Measurements from ENCODE around the gene FER.
"Not testable (repeated sequence)": the region's sequence is repeated elsewhere in the genome, so short reads cannot be mapped to it uniquely, and the experiment has no call there.

FER gene

GRCh38 chr5:108983461-108984092, 235.9 kb downstream of the FER start:
- Histone ChIP-seq H3K9me3 (ENCODE audit: control insufficient read depth, insufficient read depth, low read depth, low read length) (no peaks in the 10 kb centered on the region), H3K36me3 (ENCODE audit: control insufficient read depth in 2 of 2, insufficient read depth in 1 of 2, low read length in 2 of 2) (no peaks in the 10 kb centered on the region), H3K4me3 (ENCODE audit: low read depth, low read length) (no peak overlapping the region), H3K4me1 (ENCODE audit: control insufficient read depth, insufficient read depth, low read length) (no peaks in the 10 kb centered on the region), H3K27ac (ENCODE audit: extremely low read depth, low read depth, low read length) (no peak overlapping the region)
- TF ChIP-seq ZNF560 (tag by site-specific recombination; IDR thresholded peaks at IDR 0.05; ENCODE audit: borderline replicate concordance) (no peak), ZNF10 (tag by site-specific recombination; IDR thresholded peaks at IDR 0.05) (no peak), ZNF660 (tag by site-specific recombination; IDR thresholded peaks at IDR 0.05) (no peak), ZNF623 (tag by site-specific recombination; IDR thresholded peaks at IDR 0.05) (no peak)
- ChIA-PET CTCF (interaction anchor here (0.6 kb wide), 1 partner anchor 11 kb away, joined by 6 read pairs; no protein-coding TSS in a partner anchor), POLR2A (no interaction called here)

DNA sequence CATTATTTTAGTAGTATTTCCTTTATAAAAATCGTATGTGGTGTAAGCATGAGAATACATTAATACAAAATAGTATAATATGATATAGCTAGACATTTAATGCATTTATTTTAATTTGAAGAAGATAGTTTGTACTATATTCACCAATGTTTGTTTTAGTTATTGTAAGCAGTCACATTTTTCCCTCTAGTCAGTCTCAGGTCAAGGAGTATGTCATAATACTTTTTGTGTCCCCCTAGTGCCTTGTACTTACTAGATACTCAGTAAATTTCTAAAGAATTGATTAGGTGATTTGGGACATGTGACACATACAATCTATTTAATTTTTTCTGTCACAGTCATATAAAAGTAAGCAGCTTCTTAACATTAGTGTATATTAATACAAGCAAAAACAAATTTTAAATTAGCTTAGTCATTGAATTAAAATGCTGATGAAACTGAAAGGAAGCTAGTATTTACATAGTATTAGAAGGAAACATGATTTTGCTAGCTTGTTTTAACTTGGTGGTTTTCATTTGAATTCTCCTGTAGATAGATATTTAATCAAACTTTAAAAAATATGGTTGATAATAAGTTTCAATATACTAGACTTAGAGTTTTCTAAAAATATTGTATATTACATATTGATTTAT, 242.2 kb downstream of the FER start:
- no peak overlapping the region for H3K4me3 ChIP-seq (ENCODE audit: low read depth, low read length)

GRCh38 chr5:108992396-108993085, 244.8 kb downstream of the FER start:
- H3K27ac ChIP-seq (ENCODE audit: extremely low read depth, low read depth, low read length); H3K4me3 ChIP-seq (ENCODE audit: low read depth, low read length); CTCF ChIA-PET; H3K4me1 ChIP-seq (ENCODE audit: control insufficient read depth, insufficient read depth, low read length); H3K9me3 ChIP-seq (ENCODE audit: control insufficient read depth, insufficient read depth, low read depth, low read length); H3K36me3 ChIP-seq (ENCODE audit: control insufficient read depth in 2 of 2, insufficient read depth in 1 of 2, low read length in 2 of 2); POLR2A ChIA-PET: not testable (repeated sequence)

More for the DNA sequence above, 242.2 kb downstream of the FER start:
- Histone ChIP-seq H3K27ac (ENCODE audit: extremely low read depth, low read depth, low read length) (no peak overlapping the region), H3K4me1 (ENCODE audit: control insufficient read depth, insufficient read depth, low read length) (no peaks in the 10 kb centered on the region), H3K9me3 (ENCODE audit: control insufficient read depth, insufficient read depth, low read depth, low read length) (no peaks in the 10 kb centered on the region), H3K36me3 (ENCODE audit: control insufficient read depth in 2 of 2, insufficient read depth in 1 of 2, low read length in 2 of 2) (0 out of 3 replicates have a peak, but pooled peaks cover 0 to 3% of the 10 kb centered on the region in 2 experiments)
- CTCF ChIA-PET = no interaction called here
- POLR2A ChIA-PET = no interaction called here
- TF ChIP-seq ZNF610 (tag by site-specific recombination; IDR thresholded peaks at IDR 0.05; ENCODE audit: borderline replicate concordance) = no peak
- TF ChIP-seq, protein P1, sequence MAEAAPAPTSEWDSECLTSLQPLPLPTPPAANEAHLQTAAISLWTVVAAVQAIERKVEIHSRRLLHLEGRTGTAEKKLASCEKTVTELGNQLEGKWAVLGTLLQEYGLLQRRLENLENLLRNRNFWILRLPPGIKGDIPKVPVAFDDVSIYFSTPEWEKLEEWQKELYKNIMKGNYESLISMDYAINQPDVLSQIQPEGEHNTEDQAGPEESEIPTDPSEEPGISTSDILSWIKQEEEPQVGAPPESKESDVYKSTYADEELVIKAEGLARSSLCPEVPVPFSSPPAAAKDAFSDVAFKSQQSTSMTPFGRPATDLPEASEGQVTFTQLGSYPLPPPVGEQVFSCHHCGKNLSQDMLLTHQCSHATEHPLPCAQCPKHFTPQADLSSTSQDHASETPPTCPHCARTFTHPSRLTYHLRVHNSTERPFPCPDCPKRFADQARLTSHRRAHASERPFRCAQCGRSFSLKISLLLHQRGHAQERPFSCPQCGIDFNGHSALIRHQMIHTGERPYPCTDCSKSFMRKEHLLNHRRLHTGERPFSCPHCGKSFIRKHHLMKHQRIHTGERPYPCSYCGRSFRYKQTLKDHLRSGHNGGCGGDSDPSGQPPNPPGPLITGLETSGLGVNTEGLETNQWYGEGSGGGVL (tag by site-specific recombination; IDR thresholded peaks at IDR 0.05) = no peak
- TF ChIP-seq ZNF169 (tag by site-specific recombination; IDR thresholded peaks at IDR 0.05) = no peak
- no peak for TF ChIP-seq ZNF624 (tag by site-specific recombination; IDR thresholded peaks at IDR 0.05)
- no peak for TF ChIP-seq ZNF768 (tag by site-specific recombination; IDR thresholded peaks at IDR 0.05)
- TF ChIP-seq ZFP3 (tag by site-specific recombination; IDR thresholded peaks at IDR 0.05; ENCODE audit: low read depth) = no peak
- TF ChIP-seq ZNF138 (tag by site-specific recombination; IDR thresholded peaks at IDR 0.05; ENCODE audit: borderline replicate concordance) = no peak
- TF ChIP-seq ZNF391 (tag by site-specific recombination; IDR thresholded peaks at IDR 0.05; ENCODE audit: borderline replicate concordance, low read depth) = no peak
- TF ChIP-seq ZNF157 (tag by site-specific recombination; IDR thresholded peaks at IDR 0.05) = no peak
- no peak for TF ChIP-seq ZNF175 (tag by site-specific recombination; IDR thresholded peaks at IDR 0.05)
- TF ChIP-seq ZNF518A (tag by site-specific recombination; conservative IDR thresholded peaks at IDR 0.05; ENCODE audit: low read depth) = no peak
- TF ChIP-seq ZSCAN5A (tag by site-specific recombination; IDR thresholded peaks at IDR 0.05) = no peak

- POLR2A ChIA-PET; H3K9me3 ChIP-seq (ENCODE audit: control insufficient read depth, insufficient read depth, low read depth, low read length): not testable (repeated sequence)
These were observed 245.7 kb downstream of the FER start for GRCh38 chr5:108993440-108993839.

More at GRCh38 chr5:108993440-108993839, 245.7 kb downstream of the FER start:
- H3K4me1 ChIP-seq (ENCODE audit: control insufficient read depth, insufficient read depth, low read length); CTCF ChIA-PET; H3K4me3 ChIP-seq (ENCODE audit: low read depth, low read length); H3K36me3 ChIP-seq (ENCODE audit: control insufficient read depth in 2 of 2, insufficient read depth in 1 of 2, low read length in 2 of 2); H3K27ac ChIP-seq (ENCODE audit: extremely low read depth, low read depth, low read length): not testable (repeated sequence)
